Measurements from ENCODE around the gene TSPAN33.

DNA sequence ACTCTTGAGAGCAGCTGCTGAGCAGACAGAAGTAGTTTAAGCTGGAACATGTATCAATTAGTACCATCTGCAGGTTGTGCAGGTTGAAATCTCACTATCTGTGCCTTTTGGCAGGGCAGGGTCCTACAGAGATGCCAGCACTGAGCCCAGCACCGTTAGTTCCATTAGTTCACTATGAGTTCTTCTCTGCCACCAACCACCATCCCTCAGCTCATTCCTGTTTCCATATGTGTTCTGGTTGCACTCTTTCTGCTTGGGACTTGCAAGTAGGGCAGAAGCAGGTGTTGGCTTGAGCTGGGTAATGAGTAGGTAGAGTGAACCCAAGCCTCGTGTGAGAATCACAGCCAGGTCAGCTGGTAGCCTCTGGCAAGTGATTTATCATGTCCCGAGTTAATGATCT, 46.8 kb downstream of the TSPAN33 start:
- TF ChIP-seq, protein P1, sequence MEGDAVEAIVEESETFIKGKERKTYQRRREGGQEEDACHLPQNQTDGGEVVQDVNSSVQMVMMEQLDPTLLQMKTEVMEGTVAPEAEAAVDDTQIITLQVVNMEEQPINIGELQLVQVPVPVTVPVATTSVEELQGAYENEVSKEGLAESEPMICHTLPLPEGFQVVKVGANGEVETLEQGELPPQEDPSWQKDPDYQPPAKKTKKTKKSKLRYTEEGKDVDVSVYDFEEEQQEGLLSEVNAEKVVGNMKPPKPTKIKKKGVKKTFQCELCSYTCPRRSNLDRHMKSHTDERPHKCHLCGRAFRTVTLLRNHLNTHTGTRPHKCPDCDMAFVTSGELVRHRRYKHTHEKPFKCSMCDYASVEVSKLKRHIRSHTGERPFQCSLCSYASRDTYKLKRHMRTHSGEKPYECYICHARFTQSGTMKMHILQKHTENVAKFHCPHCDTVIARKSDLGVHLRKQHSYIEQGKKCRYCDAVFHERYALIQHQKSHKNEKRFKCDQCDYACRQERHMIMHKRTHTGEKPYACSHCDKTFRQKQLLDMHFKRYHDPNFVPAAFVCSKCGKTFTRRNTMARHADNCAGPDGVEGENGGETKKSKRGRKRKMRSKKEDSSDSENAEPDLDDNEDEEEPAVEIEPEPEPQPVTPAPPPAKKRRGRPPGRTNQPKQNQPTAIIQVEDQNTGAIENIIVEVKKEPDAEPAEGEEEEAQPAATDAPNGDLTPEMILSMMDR (optimal IDR thresholded peaks at IDR 0.05 in 1 of 3, IDR thresholded peaks at IDR 0.05 in 1 of 3, conservative IDR thresholded peaks at IDR 0.05 in 1 of 3; ENCODE audit: extremely low read depth in 1 of 3, insufficient read depth in 2 of 3, low read length in 3 of 3): no peak
- no peak for TF ChIP-seq EZH2 (IDR thresholded peaks at IDR 0.05; ENCODE audit: low read length)

Measured in keratinocyte (primary cell).